Endothelial cell of umbilical vein (primary cell): ENCODE data around the gene SLC22A15. TPM values are rescaled to one million over a fixed set of nuclear protein-coding genes. Genes with fewer than 3 reads are reported as not detected.
"Not testable (repeated sequence)": the region's sequence is repeated elsewhere in the genome, so short reads cannot be mapped to it uniquely, and the experiment has no call there.

ENCODE experiments used
- BruUV-seq: library from RNA; stranded (reverse); fragments of 400-500 nt; replicated peaks from 2 replicates; lab custom pipeline; 2021; lab: Mats Ljungman, UMichigan
- CTCF ChIA-PET: fragments of 300-600, 350-600 bp; sonication (Branson Sonifier 250); formaldehyde crosslinking; loops from one replicate; lab custom pipeline; 2021; ENCODE audit warnings: antibody characterized with exemption, inconsistent platforms; lab: Charles Lee
- POLR2A ChIA-PET: fragments of 300-600, 350-600 bp; sonication (Branson Sonifier 250); formaldehyde crosslinking; loops from one replicate; lab custom pipeline; 2021; ENCODE audit warnings: antibody characterized with exemption, inconsistent platforms; lab: Charles Lee
- DNase-seq: peaks from one replicate; pipeline ENCODE4 v3.0.0-alpha.2; 2011; ENCODE audit warnings: low read depth, low spot score
- FAIRE-seq: peaks from 2 replicates; lab custom pipeline; 2011; peaks lifted over from hg19 to GRCh38; lab: Jason Lieb, UNC
- H2AFZ ChIP-seq: 2 replicates; pipeline ENCODE4 v1.6.0; 2012; ENCODE audit warnings: low read depth, low read length, control low read depth, inconsistent platforms
- H3K27ac ChIP-seq: 2 replicates; pipeline ENCODE4 v1.5.1; 2011; ENCODE audit warnings: low read depth, mild to moderate bottlenecking, control low read depth, low read length, moderate library complexity; ENCODE audit not compliant: insufficient read depth
- H3K27me3 ChIP-seq, 2 experiments: 2 replicates each; pipeline versions ENCODE4 v1.6.0 to v1.6.1; 2011; ENCODE audit warnings: low read length in 2 of 2, mixed read lengths in 1 of 2; ENCODE audit not compliant: control insufficient read depth in 2 of 2, insufficient read depth in 2 of 2
- H3K36me3 ChIP-seq, 2 experiments: 2 replicates in 1 of 2; 3 replicates in 1 of 2; pipeline ENCODE4 v1.5.1; 2011; ENCODE audit warnings: low read length in 2 of 2, mild to moderate bottlenecking in 1 of 2, moderate library complexity in 1 of 2; ENCODE audit not compliant: control insufficient read depth in 2 of 2, insufficient read depth in 2 of 2; ENCODE audit errors: extremely low read depth in 1 of 2
- H3K4me1 ChIP-seq: 3 replicates; pipeline ENCODE4 v1.5.1; 2011; ENCODE audit warnings: mild to moderate bottlenecking, low read length; ENCODE audit not compliant: control insufficient read depth, insufficient read depth; ENCODE audit errors: extremely low read depth
- H3K4me2 ChIP-seq: 2 replicates; pipeline ENCODE4 v1.6.1; 2011; ENCODE audit warnings: low read length, control low read depth, mixed read lengths; ENCODE audit not compliant: insufficient read depth
- H3K4me3 ChIP-seq, 3 experiments: fragments of 200-600 bp in 1 of 3; sonication (generic), shearing (Covaris generic) in 1 of 3; replicated peaks in 1 of 3; 2 replicates each; pipeline ENCODE4 v1.5.1; 2011 to 2016; ENCODE audit warnings: control low read depth in 3 of 3, low read length in 3 of 3, mild to moderate bottlenecking in 2 of 3, inconsistent platforms in 1 of 3, low read depth in 1 of 3, moderate library complexity in 1 of 3; ENCODE audit not compliant: insufficient read depth in 1 of 3
- H3K79me2 ChIP-seq: 2 replicates; pipeline ENCODE4 v1.6.0; 2012; ENCODE audit warnings: low read length, inconsistent platforms; ENCODE audit not compliant: control insufficient read depth, insufficient read depth
- H3K9ac ChIP-seq: replicated peaks from 2 replicates; pipeline ENCODE3; 2011; ENCODE audit warnings: low read length, control low read depth; ENCODE audit not compliant: insufficient read depth; ENCODE audit errors: extremely low read depth
- H3K9me1 ChIP-seq: replicated peaks from 3 replicates; pipeline ENCODE4 v1.6.0; 2011; ENCODE audit warnings: mild to moderate bottlenecking, low read length; ENCODE audit not compliant: control insufficient read depth, insufficient read depth; ENCODE audit errors: extremely low read depth
- H3K9me3 ChIP-seq: replicated peaks from 2 replicates; pipeline ENCODE4 v1.5.1; 2012; ENCODE audit warnings: low read length, inconsistent platforms; ENCODE audit not compliant: control insufficient read depth, insufficient read depth
- H4K20me1 ChIP-seq: replicated peaks from 2 replicates; pipeline ENCODE3; 2011; ENCODE audit warnings: mild to moderate bottlenecking, low read length; ENCODE audit not compliant: control insufficient read depth, insufficient read depth; ENCODE audit errors: extremely low read depth
- EZH2 ChIP-seq: IDR thresholded peaks from 2 replicates; pipeline ENCODE4 v1.6.1; 2012; ENCODE audit warnings: borderline replicate concordance, low read depth, mild to moderate bottlenecking, moderate library complexity, low read length, inconsistent platforms; ENCODE audit not compliant: severe bottlenecking
- FOS ChIP-seq: IDR thresholded peaks from 2 replicates; pipeline ENCODE4 v1.6.1; 2011; ENCODE audit warnings: mild to moderate bottlenecking, low read length, moderate library complexity, borderline replicate concordance; ENCODE audit not compliant: insufficient read depth
- GATA2 ChIP-seq: IDR thresholded peaks from 2 replicates; pipeline ENCODE4 v1.7.0; 2011; ENCODE audit warnings: low read depth, mild to moderate bottlenecking, moderate library complexity, mixed read lengths, low read length; ENCODE audit not compliant: insufficient read length, insufficient read depth
- JUN ChIP-seq: IDR thresholded peaks from 2 replicates; pipeline ENCODE4 v1.6.1; 2011; ENCODE audit warnings: borderline replicate concordance, low read depth; ENCODE audit not compliant: insufficient read length, insufficient read depth
- MYC ChIP-seq: IDR thresholded peaks from one replicate; pipeline ENCODE4 v1.6.1; 2011; ENCODE audit warnings: mild to moderate bottlenecking, low read depth, low read length
- POLR2A ChIP-seq: IDR thresholded peaks from 2 replicates; pipeline ENCODE4 v1.6.1; 2012; ENCODE audit warnings: low read depth, mild to moderate bottlenecking, control low read depth, low read length
- POLR2AphosphoS5 ChIP-seq: IDR thresholded peaks from 2 replicates; pipeline ENCODE4 v1.6.1; 2012; ENCODE audit warnings: low read depth, mild to moderate bottlenecking, control low read depth, low read length, moderate library complexity; ENCODE audit not compliant: insufficient read depth
- dilution Hi-C: fragments of 300-500 bp; cut with MboI; formaldehyde crosslinking; loops from one replicate; pipeline ENCODE4 v1.15.0; 2019; ENCODE audit warnings: low sequenced_read_pairs; ENCODE audit not compliant: extremely low pct_ligation_motif_present
- intact Hi-C: fragments of 100-400 bp; cut with micrococcal nuclease; formaldehyde crosslinking; loops from one replicate; pipeline ENCODE4 v1.10.0; 2022
- polyA plus RNA-seq, 4 experiments: library from polyadenylated mRNA; depleted of rRNA in 3 of 4; stranded (reverse) in 3 of 4; unstranded in 1 of 4; fragments of >200 nt; gene quantifications; 2 replicates each; pipeline versions ENCODE4 v1.2.1 to v1.2.3, GENCODE V29; 2011 to 2012; ENCODE audit warnings: missing spikeins in 1 of 4
- total RNA-seq: library from RNA; stranded (reverse); gene quantifications from 2 replicates; pipeline ENCODE4 v1.2.3, GENCODE V29; 2021
- TF ChIP-seq, protein P1 (sequence below): IDR thresholded peaks from 2 replicates; pipeline ENCODE4 v1.6.1; 2011; ENCODE audit not compliant: insufficient read depth, insufficient read length
- TF ChIP-seq, protein P2 (sequence below), 2 donors: IDR thresholded peaks; 1 replicate in 1 of 2; 2 replicates in 1 of 2; pipeline ENCODE4 v1.5.1; 2011; ENCODE audit warnings: low read length in 2 of 2, mild to moderate bottlenecking in 2 of 2, moderate library complexity in 2 of 2, control low read depth in 1 of 2, inconsistent platforms in 1 of 2, low read depth in 1 of 2; ENCODE audit not compliant: insufficient read depth in 1 of 2; ENCODE audit errors: extremely low read depth in 1 of 2

Gene SLC22A15
- total and polyA plus RNA-seq, 2 donors (not counting 3 experiments of a cell fraction or from before 2014, with no cell fraction given): 0.44 TPM; not detected in 1

DNA sequence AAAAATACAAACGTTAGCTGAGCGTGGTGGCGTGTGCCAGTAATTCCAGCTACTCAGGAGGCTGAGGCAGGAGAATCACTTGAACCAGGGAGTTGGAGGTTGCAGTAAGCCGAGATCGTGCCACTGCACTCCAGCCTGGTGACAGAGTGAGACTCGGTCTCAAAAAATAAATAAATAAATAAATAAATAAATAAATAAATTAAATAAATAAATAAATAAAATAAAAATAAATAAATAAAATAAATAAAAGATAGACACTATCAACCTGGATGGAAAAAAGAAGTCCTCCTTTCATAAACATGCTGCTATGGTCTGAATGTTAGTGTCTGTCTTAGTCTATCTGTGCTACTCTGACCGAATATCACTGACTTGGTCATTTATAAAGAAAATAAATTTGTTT lies 4.5 kb upstream of the SLC22A15 start:
- DNase-seq, dilution Hi-C loops, H3K9ac ChIP-seq, H2AFZ ChIP-seq, H3K36me3 ChIP-seq, H3K9me1 ChIP-seq, FAIRE-seq, H3K9me3 ChIP-seq, H3K27ac ChIP-seq, intact Hi-C loops, BruUV-seq, H3K79me2 ChIP-seq, H4K20me1 ChIP-seq, H3K4me1 ChIP-seq, POLR2A ChIA-PET, H3K4me2 ChIP-seq, H3K4me3 ChIP-seq: not testable (repeated sequence)
- CTCF ChIA-PET: interaction anchor here (3.4 kb wide), 1 partner anchor 10 kb away, joined by 14 read pairs; no protein-coding TSS in a partner anchor
- peaks cover 8 to 20% of the 10 kb centered on the region in 2 experiments for H3K27me3 ChIP-seq

DNA sequence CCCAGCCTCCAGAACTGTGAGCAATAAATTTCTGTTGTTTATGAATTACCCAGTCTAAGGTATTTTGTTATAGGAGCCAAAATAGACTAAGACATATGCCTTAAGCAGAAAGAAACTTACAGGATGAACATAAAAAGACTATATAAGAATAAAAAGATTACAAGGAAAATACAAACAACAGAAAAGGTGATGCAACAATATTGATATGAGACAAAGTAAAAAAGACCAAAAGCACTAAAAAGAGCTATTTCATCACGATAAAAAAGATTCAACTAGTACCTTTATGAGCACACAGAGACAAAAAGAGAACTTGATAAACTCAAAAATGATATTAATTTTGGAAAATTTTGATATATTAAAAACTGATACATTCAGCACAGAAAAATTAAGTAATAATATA lies 3.2 kb upstream of the SLC22A15 start:
- H3K4me2 ChIP-seq: no peak overlapping the region
- H3K27ac ChIP-seq: no peak overlapping the region
- H3K36me3 ChIP-seq: no peaks in the 10 kb centered on the region
- BruUV-seq: no TSS peak
- intact Hi-C loops (no loop called here), dilution Hi-C loops (no loop called here)
- FAIRE-seq (no peak), DNase-seq (no peak)
- ChIA-PET POLR2A (no interaction called here), CTCF (interaction anchor here (3.4 kb wide), 1 partner anchor 8 kb away, joined by 14 read pairs; no protein-coding TSS in a partner anchor)
- TF ChIP-seq FOS (no peak), EZH2 (no peak), POLR2AphosphoS5 (no peak), JUN (no peak), MYC (no peak), GATA2 (no peak), POLR2A (no peak)
- TF ChIP-seq, protein P1, sequence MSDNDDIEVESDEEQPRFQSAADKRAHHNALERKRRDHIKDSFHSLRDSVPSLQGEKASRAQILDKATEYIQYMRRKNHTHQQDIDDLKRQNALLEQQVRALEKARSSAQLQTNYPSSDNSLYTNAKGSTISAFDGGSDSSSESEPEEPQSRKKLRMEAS: no peak
- TF ChIP-seq, protein P2, sequence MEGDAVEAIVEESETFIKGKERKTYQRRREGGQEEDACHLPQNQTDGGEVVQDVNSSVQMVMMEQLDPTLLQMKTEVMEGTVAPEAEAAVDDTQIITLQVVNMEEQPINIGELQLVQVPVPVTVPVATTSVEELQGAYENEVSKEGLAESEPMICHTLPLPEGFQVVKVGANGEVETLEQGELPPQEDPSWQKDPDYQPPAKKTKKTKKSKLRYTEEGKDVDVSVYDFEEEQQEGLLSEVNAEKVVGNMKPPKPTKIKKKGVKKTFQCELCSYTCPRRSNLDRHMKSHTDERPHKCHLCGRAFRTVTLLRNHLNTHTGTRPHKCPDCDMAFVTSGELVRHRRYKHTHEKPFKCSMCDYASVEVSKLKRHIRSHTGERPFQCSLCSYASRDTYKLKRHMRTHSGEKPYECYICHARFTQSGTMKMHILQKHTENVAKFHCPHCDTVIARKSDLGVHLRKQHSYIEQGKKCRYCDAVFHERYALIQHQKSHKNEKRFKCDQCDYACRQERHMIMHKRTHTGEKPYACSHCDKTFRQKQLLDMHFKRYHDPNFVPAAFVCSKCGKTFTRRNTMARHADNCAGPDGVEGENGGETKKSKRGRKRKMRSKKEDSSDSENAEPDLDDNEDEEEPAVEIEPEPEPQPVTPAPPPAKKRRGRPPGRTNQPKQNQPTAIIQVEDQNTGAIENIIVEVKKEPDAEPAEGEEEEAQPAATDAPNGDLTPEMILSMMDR (IDR thresholded peaks at IDR 0.05; ENCODE audit: extremely low read depth in 1 of 2, insufficient read depth in 1 of 2, low read depth in 1 of 2, low read length in 2 of 2): no peak
- H3K27me3 ChIP-seq: peaks cover 18 to 31% of the 10 kb centered on the region in 2 experiments
- no peaks in the 10 kb centered on the region for H3K9me3 ChIP-seq
- H3K79me2 ChIP-seq: no peaks in the 10 kb centered on the region
- no peak overlapping the region for H3K4me3 ChIP-seq
- H3K9ac ChIP-seq: no peak overlapping the region
- H4K20me1 ChIP-seq: no peaks in the 10 kb centered on the region
- H2AFZ ChIP-seq: no peak overlapping the region
- H3K4me1 ChIP-seq: peaks cover 3% of the 10 kb centered on the region
- no peaks in the 10 kb centered on the region for H3K9me1 ChIP-seq
